Epithelial cell of esophagus (primary cell): Measurements from ENCODE around the gene PRR35.

Experiments
- DNase-seq: peaks from one replicate; pipeline ENCODE4 v3.0.0; 2010; ENCODE audit warnings: low read depth
- H3K4me3 ChIP-seq: 2 replicates; pipeline ENCODE4 v1.5.1; 2011; ENCODE audit warnings: mild to moderate bottlenecking, low read length, control low read depth
- CTCF ChIP-seq: IDR thresholded peaks from 2 replicates; pipeline ENCODE4 v1.5.1; 2011; ENCODE audit warnings: low read depth, mild to moderate bottlenecking, low read length, control low read depth, inconsistent platforms; ENCODE audit not compliant: insufficient read depth; ENCODE audit errors: missing control alignments

PRR35 gene

DNA sequence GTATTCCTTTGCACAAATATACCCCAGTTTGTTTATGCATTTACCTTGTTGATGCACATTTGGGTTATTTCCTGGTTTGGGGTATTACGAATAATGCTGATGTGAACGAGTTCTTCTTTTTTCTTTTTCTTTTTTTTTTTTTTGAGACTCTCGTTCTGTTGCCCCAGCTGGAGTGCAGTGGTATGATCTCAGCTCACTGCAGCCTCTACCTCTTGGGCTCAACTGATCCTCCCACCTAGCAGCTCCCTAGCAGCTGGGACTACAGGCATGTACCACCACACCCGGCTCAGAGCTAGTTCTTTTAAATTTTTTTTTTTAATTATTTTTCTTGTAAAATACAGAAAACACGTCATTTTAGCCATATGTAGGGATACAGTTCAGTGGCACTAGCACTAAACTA, 43.7 kb downstream of the PRR35 start:
- DNase-seq = no peak
- TF ChIP-seq CTCF = no peak
- H3K4me3 ChIP-seq = no peak overlapping the region

- H3K4me3 ChIP-seq = no peak overlapping the region
- DNase-seq = no peak
- no peak for TF ChIP-seq CTCF
These were observed 46.6 kb downstream of the PRR35 start for GRCh38 chr16:606656-607307.

- DNase-seq = peak; percentile 55
- no peak for TF ChIP-seq CTCF
- no peak overlapping the region for H3K4me3 ChIP-seq
These were observed 47.8 kb downstream of the PRR35 start for GRCh38 chr16:608019-608418.

DNA sequence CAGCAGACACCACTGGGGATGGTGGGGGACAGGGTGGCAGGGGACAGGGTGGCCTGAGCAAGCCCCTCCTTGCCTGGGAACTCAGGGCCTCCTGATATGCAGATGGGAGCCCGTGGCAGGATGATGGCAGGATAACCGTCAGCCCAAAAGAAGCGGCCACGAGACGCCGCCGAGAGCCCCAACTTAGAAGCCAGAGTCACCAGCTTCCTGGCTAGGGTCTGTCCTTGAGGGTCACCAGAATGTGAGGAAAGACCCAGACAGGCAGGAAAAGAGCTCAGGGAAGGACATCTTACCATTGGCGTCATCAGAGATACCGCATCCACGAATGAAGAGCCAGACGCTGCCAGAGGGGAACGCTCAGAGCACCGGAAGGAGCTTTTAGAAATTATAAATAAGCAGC, 49.1 kb downstream of the PRR35 start:
- TF ChIP-seq CTCF = no peak
- no peak for DNase-seq
- no peak overlapping the region for H3K4me3 ChIP-seq

- no peak for TF ChIP-seq CTCF
- H3K4me3 ChIP-seq = no peak overlapping the region
These were observed 49.8 kb downstream of the PRR35 start for GRCh38 chr16:609984-610383.

GRCh38 chr16:610513-611381, 50.6 kb downstream of the PRR35 start:
- DNase-seq = peak; percentile 83
- TF ChIP-seq CTCF = peak; percentile 80
- H3K4me3 ChIP-seq = no peak overlapping the region

More at GRCh38 chr16:609984-610383, 49.8 kb downstream of the PRR35 start:
- no peak for DNase-seq

DNA sequence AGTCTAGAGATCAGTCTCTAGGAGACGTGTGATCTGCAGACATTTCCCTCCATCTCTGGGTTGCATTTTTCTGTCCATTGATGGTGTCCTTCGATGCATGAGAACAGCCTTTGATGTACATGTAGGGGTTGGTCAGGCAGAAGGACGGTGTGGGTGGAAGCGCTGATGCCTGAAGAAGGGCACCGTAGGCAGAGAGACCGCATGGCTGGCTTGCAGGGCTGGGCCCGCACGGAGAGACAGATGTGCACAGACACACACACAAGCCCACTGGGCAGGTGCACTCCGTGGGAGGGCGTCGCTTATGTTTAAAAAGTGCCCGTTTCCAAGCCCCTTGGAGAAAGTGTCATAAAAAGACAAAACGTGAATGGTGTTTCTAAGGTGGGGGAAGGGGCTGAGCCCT, 54.9 kb downstream of the PRR35 start:
- no peak for DNase-seq
- no peak overlapping the region for H3K4me3 ChIP-seq
- no peak for TF ChIP-seq CTCF
